DMS153 treated with DMSO at 0.1 percent for 48 hours (cell line): ENCODE measurements around the gene VPS37C.

Source experiments
- DNase-seq: peaks from one replicate; lab custom pipeline; 2025; ENCODE audit not compliant: unreplicated experiment; lab: John Stamatoyannopoulos, UW

The VPS37C gene

GRCh38 chr11:61119571-61119970, 41.7 kb downstream of the VPS37C start:
- no peak for DNase-seq

- no peak for DNase-seq
Observed at GRCh38 chr11:61119055-61119454, 42.2 kb downstream of the VPS37C start.

DNA sequence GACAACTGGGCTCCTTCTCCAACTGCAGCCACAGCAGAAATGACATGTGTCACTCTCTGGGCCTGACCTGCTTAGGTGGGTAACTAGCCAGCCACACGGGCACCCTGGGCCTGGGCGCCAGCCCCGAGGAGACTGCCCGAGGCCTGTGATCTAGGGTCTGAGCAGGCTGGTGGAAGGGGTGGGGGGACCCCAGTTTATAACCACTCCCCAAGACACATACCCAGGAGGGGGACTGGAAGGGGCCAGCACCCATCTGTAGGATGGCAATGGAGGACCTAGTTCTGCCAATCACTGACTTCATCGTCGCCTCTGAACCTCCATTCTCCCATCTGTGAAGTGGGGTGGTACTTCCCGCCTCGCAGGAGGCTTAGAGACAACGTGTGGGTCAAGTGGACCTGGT, 42.8 kb downstream of the VPS37C start:
- no peak for DNase-seq

DNA sequence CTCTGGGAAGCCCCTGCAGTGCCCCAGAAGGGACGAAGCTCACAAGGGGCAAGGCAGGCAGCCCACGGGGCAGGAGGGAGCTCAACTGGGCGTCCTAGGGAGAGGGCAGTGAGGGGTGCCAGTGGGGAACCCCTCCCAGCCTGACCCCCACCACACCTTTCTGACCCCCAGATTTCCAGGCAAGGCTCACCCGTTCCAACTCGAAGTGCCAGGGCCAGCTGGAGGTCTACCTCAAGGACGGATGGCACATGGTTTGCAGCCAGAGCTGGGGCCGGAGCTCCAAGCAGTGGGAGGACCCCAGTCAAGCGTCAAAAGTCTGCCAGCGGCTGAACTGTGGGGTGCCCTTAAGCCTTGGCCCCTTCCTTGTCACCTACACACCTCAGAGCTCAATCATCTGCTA, 43.2 kb downstream of the VPS37C start:
- DNase-seq, result no peak

DNA sequence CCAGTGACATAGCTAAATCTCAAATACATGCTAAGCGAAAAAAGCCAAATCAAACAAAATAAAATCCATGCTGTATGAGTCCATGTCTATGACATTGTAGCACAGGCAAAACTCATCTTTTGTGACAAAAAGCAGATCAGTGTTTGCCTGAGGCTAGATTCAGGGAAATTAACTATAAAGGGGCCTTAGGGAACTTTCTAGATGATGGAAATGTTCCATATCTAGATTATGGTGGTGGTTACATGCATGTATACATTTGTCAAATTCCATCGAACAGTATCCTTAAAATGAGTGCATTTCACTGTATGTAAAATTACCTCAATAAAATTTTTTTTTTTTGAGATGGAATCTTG, 44.1 kb downstream of the VPS37C start:
- no peak for DNase-seq

- DNase-seq, result no peak
Observed at GRCh38 chr11:61116426-61117167, 44.6 kb downstream of the VPS37C start.

DNA sequence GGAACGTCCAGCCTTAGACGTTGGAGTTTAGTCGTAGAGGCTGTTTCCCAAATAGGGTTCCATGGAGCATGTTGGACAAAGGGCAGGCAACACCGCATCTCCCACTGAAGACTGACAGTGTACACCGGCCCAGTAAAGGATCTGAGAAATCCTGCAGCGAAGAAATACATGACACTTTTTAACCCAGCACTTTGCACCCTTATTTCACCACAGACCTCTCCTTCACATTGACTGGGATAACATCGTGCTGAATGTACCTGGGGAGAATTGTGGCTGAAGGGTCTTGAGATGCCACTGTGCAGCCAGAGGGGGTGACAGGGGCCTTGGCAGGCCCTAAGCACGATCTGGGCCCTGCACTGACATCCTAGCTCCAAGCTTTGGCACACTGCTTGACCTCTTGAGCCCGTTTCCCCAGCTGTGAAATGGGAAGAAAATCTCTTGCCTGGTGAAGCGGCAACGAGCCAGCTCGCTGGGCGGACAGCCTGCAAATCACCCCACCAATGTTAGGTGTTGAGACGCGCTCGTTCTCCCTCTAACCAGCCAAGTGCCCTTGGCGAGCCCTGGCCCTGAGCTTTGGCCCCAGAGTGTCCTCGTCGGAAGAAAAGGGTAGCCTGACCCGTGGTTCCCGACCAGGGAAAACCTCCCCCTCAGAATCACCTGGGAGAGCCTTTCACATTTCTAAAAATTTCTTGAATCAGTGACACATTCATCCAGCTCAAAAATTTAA, 45.6 kb downstream of the VPS37C start:
- DNase-seq, result no peak

GRCh38 chr11:61114913-61115312, 46.3 kb downstream of the VPS37C start:
- DNase-seq, result no peak

- DNase-seq, result no peak
Observed at GRCh38 chr11:61113201-61113600, 48.0 kb downstream of the VPS37C start.

- DNase-seq, result no peak
Observed at GRCh38 chr11:61112575-61112974, 48.7 kb downstream of the VPS37C start.

GRCh38 chr11:61111786-61112517, 49.3 kb downstream of the VPS37C start:
- no peak for DNase-seq

GRCh38 chr11:61111050-61111435, 50.2 kb downstream of the VPS37C start:
- no peak for DNase-seq

DNA sequence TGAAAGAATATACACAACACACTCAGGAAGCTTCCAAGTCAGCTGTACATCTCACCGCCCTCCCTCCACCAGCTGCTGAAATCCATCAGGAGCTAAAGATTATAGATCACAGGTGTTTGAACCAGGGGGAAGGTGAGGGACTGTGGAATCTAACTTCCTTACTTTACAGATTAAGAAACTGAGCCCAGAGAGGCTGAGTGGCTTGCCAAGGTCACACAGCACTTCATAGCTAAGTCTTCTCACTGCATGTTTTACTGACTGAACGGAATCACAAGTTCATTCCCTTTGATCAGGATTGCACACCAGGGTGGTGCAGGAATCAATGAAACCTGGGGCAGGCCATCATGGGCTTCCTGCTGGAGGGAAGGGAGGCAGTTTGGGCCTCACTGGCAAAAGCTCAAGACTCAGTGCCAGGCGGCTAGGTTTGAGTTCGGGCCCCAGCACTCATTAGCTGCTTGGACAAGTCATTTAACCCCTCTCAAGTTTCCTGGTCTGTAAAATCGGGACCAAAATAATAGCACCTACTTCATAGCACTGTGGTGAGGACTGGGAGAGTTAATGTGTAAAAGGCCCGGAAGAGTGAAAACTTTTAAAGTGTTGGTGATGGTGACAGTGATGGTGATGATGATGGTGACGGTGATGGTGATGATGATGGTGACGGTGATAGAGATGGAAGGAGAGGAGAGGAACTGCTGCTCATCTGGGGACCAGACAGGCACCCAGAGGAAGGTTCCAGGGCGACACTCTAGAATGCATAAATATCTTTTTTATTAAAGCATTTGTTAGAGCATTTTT, 50.8 kb downstream of the VPS37C start:
- DNase-seq, result no peak

DNA sequence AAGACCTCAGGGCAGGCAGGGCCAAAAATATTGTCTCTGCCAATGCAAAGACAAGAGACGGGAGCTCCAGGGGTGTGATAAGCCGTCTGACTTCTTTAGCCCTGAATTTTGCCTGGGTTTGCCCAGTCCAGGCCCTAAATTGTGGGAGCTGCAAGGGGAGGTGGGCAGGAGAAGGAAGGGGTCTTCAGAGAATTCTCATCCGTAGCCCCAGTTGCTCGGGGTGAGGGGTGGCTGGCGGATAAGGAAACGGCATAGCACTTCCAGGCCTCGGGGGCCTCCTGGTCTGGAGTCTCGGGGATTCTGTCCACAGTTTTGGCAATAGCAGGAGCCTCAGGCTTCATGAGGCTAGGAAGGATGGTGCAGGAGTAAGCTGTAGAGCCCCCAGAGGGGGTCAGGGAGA, 51.6 kb downstream of the VPS37C start:
- DNase-seq, result no peak

GRCh38 chr11:61108847-61109585, 52.2 kb downstream of the VPS37C start:
- DNase-seq, result no peak

GRCh38 chr11:61107888-61108287, 53.3 kb downstream of the VPS37C start:
- no peak for DNase-seq

DNA sequence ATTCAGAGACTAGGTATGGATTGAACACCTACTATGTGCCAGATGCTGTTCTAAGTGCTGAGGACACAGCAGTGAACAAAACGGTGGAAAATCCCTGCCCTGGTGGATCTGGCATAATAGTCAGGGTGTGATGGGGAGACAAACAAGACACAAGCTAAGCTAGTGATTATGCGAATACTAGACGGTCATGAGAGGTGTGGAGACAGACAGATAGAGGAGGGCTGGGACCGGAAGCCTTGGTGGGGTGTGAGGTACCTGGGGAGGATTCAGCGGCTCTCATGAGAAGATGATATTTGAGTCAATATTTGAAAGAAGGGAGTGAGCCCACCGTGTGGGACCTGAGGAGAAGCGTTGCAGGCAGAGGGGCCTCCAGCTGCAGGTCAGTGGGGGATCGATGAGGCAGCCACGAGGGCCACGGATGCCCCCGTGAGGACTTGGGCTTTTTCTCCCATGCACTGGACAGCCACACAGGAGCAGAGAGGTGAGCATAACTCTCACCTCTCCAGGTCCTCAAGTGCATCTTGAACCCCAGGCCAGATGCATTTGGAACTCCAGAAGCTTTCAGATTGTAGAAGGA, 54.2 kb downstream of the VPS37C start:
- DNase-seq, result no peak

GRCh38 chr11:61106296-61106695, 54.9 kb downstream of the VPS37C start:
- DNase-seq, result no peak

- no peak for DNase-seq
Observed at GRCh38 chr11:61104963-61105362, 56.3 kb downstream of the VPS37C start.

DNA sequence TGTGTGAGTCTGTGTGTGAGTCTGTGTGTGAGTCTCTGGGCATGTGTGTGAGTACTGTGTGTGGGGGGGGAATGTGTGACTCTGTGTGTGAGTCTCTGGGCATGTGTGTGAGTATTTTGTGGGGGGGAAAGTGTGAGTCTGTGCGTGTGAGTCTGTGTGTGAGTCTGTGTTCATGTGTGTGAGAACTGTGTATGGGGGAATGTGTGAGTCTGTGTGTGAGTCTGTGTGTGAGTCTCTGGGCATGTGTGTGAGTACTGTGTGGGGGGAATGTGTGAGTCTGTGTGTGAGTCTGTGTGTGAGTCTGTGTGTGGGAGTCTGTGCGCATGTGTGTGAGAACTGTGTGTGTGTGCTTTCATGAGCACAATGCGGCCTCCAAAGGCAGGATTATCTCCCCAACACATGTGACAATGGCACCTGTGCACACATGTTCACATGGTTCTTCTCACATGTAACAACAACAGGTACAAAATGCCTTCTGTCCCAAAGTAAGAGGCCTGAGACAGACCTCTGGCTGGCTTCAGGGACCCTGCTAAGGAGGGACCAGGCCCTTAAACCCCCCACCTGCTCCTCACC, 57.3 kb downstream of the VPS37C start:
- no peak for DNase-seq
